ENCODE measurements around the gene AGPAT1.

AGPAT1 gene

DNA sequence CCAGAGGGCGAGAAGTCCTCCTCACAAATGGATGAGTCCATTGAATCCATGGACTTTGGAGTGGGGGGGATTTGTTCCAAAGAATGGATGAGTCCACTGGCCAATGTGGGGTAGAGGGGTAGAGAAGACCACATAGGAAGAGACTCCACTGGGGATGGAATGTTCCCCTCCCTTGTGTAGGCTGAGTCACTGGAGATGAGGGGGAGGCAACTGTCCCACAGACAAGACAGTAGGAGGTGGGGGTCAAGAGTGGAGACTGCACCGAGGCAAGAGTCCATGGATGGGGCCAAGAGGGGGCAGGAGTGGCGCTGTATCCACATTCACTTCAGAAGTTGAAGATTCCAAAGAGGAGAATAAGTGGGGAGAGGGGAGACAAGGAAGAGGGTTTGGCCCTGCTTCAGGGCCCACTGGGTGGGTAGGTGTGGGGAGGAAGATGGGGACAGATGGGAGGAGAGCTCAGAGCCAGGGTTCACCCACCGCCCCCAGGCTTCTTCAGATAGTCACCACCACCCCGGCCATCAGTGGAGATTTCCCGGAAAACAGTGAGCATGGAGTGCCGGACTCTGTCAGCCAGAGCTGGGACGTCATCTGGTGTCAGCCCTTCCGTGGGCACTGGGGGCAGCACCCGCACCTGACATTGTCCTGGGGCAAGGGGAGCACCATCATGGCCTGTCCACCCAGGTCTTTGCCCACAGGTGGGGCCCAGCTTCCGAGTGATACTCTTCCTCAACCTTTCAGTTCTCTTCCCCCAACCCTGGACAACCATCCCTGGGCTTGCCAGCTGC lies 6.9 kb downstream of the AGPAT1 start:
- peak; percentile 35 for DNase-seq (ENCODE audit: low read depth)

- DNase-seq (ENCODE audit: low read depth) = no peak
Measured at GRCh38 chr6:32168350-32168749, 7.5 kb downstream of the AGPAT1 start.

GRCh38 chr6:32167761-32168262 lies 8.1 kb downstream of the AGPAT1 start:
- DNase-seq (ENCODE audit: low read depth) = no peak

DNA sequence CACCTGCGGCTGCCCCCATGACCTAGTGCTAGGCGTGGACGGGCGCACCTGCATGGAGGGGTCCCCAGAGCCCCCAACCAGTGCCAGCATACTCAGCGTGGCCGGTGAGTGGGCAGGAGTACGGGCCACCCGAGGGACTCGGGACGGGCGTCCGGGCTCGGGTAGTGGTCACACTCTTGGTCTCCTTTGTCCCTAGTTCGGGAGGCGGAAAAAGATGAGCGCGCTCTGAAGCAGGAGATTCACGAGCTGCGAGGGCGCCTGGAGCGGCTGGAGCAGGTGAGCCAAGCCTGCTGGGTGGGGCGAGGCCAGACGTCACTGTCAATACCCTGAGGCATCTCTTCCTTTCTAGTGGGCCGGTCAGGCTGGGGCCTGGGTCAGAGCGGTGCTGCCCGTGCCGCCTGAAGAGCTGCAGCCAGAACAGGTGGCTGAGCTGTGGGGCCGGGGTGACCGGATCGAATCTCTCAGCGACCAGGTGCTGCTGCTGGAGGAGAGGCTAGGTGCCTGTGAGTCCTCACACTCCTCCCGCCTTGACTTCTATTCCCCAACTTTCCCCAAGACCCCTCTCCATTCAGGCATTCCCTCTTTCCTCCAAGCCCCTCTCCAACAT lies 8.6 kb downstream of the AGPAT1 start:
- no peak for DNase-seq (ENCODE audit: low read depth)

DNA sequence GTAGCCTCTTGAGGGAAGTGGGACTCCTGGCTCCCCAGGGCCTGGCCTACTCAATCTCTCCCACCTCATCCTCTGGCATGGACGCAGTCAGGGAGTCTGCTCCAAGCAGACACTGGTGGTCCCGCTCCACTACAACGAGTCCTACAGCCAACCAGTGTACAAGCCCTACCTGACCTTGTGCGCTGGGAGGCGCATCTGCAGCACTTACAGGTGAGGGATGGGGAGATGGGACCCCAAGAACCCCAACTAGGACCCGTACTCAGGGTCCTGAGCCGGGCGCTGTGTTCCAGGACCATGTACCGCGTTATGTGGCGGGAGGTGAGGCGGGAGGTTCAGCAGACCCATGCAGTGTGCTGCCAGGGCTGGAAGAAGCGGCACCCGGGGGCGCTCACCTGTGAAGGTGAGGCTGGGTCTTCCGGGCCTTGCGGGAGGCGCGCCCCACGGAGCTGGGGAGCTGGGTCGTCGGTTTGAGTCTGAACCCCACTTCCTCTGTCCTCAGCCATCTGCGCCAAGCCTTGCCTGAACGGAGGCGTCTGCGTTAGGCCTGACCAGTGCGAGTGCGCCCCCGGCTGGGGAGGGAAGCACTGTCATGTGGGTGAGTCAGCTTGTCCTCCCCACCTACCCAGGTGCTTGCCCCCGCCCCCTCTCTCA lies 9.3 kb downstream of the AGPAT1 start:
- no peak for DNase-seq (ENCODE audit: low read depth)

DNA sequence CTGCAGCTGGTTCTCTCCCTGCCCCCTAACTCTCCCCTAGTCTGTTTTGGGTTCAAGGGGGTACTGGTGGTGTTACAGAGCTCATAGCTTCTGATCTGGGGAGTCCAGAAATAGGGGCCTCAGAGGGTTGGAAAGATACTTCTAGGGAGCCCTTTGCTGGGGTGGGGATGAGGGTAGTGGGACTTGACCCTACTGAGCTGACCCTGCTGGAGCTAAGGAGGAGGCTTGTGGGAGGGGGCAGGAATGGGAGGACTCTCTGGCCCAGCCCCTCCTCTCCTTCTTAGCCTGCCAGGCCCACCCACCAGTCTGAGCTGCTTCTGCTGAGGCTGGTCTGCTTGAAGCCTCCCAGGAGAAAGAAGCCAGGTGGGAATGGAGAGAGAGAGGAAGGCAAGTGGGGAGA lies 11.6 kb downstream of the AGPAT1 start, which contains the start of gene EGFL8:
TSS of gene EGFL8 (plus strand) at position 301 of the 400 bp plus-strand sequence. CDS start 1,571 bp downstream, outside the sequence.
- DNase-seq (ENCODE audit: low read depth) = no peak

GRCh38 chr6:32163559-32164258 lies 12.2 kb downstream of the AGPAT1 start:
- no peak for DNase-seq (ENCODE audit: low read depth)

DNA sequence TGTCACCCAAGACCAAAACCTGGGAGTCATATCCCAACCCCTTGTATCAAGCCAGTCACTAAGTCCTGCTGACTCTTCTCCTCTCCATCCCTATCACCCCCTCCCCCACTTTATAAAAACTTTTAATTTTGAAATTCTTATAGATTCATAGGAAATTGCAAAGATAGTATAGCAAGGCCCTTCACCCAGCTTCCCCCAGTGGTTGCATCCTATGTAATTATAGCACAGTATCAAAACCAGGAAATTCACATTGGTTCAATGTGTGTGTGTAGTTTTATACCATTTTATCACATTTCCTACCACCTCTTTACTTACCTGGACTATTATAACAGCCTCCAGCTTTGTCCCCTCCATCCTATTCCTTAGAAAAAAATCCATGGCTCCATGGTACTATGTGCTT lies 17.8 kb downstream of the AGPAT1 start:
- DNase-seq (ENCODE audit: low read depth) = no peak

DNA sequence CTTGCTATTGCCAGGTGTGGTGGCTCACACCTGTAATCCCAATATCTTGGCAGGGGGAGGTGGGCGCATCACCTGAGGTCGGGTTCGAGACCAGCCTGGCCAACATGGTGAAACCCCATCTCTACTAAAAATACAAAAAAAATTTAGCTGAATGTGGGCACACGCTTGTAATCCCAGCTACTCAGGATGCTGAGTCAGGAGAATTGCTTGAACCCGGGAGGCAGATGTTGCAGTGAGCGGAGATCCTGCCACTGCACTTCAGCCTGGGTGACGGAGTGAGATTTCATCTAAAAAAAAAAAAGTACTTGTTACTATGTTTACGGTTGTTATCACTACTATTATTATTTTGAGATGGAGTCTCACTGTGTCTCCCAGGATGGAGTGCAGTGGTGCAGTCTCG lies 19.0 kb downstream of the AGPAT1 start:
- DNase-seq (ENCODE audit: low read depth) = no peak

- peak; percentile 73 for DNase-seq (ENCODE audit: low read depth)
Measured at GRCh38 chr6:32154514-32155161, 21.2 kb downstream of the AGPAT1 start.

DNA sequence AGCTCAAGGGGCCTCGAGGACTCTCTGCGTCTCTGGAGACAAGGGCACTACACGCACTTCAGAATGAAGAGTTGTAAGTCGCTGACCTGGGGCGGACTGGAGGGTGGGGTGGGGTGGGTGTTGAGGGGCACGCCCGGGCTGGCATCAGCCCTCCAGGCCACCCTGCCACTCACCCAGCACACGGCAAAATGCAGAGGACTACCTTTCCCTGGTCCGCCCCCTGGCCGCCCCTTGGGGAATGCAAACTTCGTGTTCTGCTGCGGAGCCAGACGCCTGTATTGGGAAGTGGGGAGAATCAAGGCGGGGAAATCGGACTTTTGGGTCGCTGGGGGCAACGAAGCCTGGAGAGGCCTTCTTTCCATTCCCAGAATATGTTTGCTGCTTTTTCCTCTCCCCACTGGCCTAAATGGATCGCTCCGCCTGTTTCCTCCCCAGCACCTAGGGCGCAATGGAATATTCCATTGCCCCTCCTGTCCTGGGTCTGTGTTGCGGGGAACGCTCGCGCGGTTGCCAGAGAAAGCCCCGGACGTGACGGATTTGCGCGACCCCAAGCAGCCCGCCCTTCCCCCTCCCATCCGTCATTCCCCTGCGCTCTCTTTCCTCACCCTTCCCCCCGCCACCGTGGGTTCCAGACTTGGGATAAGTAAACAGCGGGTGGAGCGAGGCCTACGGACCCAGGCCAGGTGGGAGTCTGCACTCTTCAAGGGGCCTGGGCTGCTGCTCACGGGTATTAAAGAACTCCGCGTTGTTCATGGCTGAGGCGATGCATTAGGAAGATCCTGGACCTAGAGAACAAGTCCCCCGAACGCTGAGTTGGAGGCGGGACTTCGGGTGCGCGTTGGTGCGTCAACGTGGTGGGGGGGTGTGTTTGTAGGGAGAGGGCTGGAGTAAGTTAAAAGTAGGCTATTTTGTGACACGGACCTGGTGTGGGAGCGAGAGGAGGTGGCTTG lies 22.0 kb downstream of the AGPAT1 start, which contains the start of gene PPT2:
TSS of gene PPT2 (plus strand) at position 578 of the 950 bp plus-strand sequence. CDS start 454 bp downstream, outside the sequence.
- peak; percentile 97 for DNase-seq (ENCODE audit: low read depth)

DNA sequence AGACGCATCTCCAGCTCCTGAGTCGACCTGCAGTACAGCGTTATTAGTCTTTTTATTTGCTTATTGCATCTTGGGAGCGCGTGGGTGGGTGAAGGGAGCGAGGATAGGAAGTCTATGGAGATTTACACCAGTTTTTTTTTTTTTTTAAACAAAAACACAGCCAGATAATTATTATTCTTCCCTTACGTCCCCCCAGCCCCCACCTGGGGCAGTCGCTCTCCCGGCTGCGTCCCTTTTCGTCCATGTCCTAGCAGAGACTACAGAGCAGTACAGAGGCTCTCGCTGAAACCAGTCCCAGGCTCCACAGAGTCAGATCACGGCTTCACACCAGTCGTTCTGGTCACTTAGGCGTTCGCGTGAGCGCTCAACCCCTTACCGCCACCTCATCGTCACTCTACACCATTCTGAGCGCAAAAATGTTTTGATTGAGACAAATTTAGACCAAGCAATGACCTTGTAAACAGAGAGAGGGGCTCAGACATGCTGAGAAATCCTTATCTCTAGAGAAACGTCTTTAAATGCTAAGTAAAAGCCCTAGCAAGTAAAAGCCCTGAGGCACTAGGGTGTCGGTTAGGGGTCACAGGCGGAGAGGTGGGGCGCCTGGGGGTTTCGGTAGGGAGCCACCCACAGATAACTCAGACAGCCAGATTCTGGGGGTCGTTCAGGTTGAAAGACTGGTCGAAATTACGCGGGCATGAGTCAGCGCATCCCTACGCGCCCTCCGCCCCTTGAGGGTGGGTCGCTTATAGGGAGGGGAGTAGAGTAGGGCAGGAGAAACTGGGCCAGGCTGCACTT lies 22.9 kb downstream of the AGPAT1 start:
- peak; percentile 41 for DNase-seq (ENCODE audit: low read depth)

GRCh38 chr6:32151863-32152768 lies 23.8 kb downstream of the AGPAT1 start, which contains the start of gene PRRT1:
Gene PRRT1, minus strand, starts transcription at chr6:32151939. Its CDS starts 112 bp downstream, at chr6:32151827.
- DNase-seq (ENCODE audit: low read depth) = no peak

- no peak for DNase-seq (ENCODE audit: low read depth)
Measured at GRCh38 chr6:32151181-32151862, 24.6 kb downstream of the AGPAT1 start.

- DNase-seq (ENCODE audit: low read depth) = no peak
Measured at GRCh38 chr6:32149932-32150870, 25.7 kb downstream of the AGPAT1 start.

DNA sequence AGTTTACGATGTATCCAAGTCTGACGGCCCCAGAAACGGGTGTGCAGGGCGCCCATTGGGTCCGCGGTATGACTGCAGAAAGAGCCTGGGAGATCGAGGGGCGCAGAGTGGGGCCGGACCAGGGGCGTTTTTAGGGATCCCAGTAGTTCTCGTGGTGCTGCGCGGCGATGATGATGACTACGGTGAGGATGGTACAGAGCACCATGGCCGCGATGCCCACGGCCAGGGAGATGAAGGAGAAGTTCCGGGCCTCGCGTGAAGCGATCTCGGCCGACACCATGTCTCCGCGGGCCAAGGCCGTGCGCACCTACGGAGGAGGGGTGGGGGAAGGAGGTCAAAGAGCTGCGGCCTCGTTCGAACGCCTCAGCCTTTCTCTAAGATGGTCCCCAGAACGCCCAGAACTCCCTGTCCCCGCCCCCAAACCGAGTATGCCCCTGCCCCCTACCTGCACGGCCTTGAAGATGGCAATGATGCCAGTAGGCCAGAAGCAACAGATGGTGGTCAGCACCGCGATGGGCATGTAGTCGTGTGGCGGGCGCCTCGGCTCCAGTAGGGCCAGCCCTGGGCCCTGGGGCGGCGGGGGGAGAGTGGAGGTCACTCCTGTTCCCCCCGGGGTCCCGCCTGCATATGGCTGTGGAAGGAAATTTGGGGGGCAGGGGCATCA lies 26.7 kb downstream of the AGPAT1 start:
- DNase-seq (ENCODE audit: low read depth) = no peak

Data from iris pigment epithelial cell (primary cell).